Measurements from ENCODE around the gene TBC1D2B.
A peak's percentile ranks its signal among the peaks of the same experiment; 100 is the strongest.

TBC1D2B gene

DNA sequence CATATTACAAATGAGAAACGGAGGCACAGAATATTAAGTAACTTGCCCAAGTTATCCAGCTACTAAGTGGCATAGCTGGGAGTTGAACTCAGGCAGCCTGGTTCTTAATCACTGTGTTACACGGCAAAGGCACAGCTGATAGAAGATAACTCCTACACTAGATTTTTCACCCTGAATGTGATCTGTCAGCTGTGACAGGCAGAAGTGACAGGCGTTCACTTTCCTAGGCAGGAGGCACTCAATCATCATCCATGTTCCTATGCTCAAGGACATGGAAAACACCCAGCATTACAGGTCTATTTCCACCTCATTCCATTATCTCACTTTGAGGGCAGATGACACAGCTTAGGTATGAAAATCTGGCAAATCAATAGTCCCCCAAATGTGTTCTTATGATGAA, 35.6 kb downstream of the TBC1D2B start:
- no peak overlapping the region for H2BK120ac ChIP-seq (ENCODE audit: low read depth, low read length)
- H2AK5ac ChIP-seq (ENCODE audit: low read depth, low read length) = no peak overlapping the region
- H3K14ac ChIP-seq (ENCODE audit: low read length) = no peak overlapping the region
- WGBS, 2 donors (ENCODE audit: extremely low coverage in 2 of 2, insufficient read length in 2 of 2, insufficient replicate concordance in 1 of 2) = no CpG with 5 or more reads among the region's 3 CpGs
- no peak overlapping the region for H3K27ac ChIP-seq (replicated peaks; ENCODE audit: low read length)
- no peaks in the 10 kb centered on the region for H3K79me1 ChIP-seq (ENCODE audit: low read depth, low read length)
- H3K27me3 ChIP-seq (ENCODE audit: control insufficient read depth in 3 of 3, insufficient read depth in 3 of 3, low read depth in 1 of 3, low read length in 3 of 3) = peaks cover 0 to 3% (median 0%) of the 10 kb centered on the region in 3 experiments
- no peak overlapping the region for H3K4me2 ChIP-seq (ENCODE audit: insufficient read depth, low read length, poor library complexity, severe bottlenecking)
- no peak overlapping the region for H2BK5ac ChIP-seq (ENCODE audit: low read length)
- H3K23ac ChIP-seq (ENCODE audit: low read depth, low read length, poor library complexity) = no peak overlapping the region
- peaks cover 2 to 6% of the 10 kb centered on the region in 2 donors for H3K36me3 ChIP-seq (replicated peaks in 1 of 2; ENCODE audit: control insufficient read depth in 2 of 2, insufficient read depth in 2 of 2, low read length in 2 of 2)
- H2AFZ ChIP-seq (ENCODE audit: low read length) = no peak overlapping the region
- no peak overlapping the region for H4K91ac ChIP-seq (ENCODE audit: low read depth, low read length, poor library complexity)
- no peaks in the 10 kb centered on the region for H3K4me1 ChIP-seq (ENCODE audit: control insufficient read depth in 2 of 2, insufficient read depth in 1 of 2, low read depth in 1 of 2, low read length in 2 of 2)
- H3K9me3 ChIP-seq (replicated peaks in 1 of 2; ENCODE audit: control insufficient read depth in 2 of 2, insufficient read depth in 1 of 2, low read depth in 1 of 2, low read length in 2 of 2) = peaks cover 0 to 1% of the 10 kb centered on the region in 2 donors
- no peak overlapping the region for H2BK12ac ChIP-seq (ENCODE audit: low read length)
- no peak overlapping the region for H2BK15ac ChIP-seq (ENCODE audit: low read length)
- no peak overlapping the region for H3K4me3 ChIP-seq (ENCODE audit: low read length in 2 of 2)
- H4K8ac ChIP-seq (ENCODE audit: low read depth, low read length) = no peak overlapping the region
- DNase-seq (ENCODE audit: low spot score) = no peak
- H3K18ac ChIP-seq (ENCODE audit: low read length) = no peak overlapping the region
- H3K4ac ChIP-seq (ENCODE audit: low read length) = no peak overlapping the region
- H3K9ac ChIP-seq (ENCODE audit: low read depth, low read length, poor library complexity) = no peak overlapping the region

DNA sequence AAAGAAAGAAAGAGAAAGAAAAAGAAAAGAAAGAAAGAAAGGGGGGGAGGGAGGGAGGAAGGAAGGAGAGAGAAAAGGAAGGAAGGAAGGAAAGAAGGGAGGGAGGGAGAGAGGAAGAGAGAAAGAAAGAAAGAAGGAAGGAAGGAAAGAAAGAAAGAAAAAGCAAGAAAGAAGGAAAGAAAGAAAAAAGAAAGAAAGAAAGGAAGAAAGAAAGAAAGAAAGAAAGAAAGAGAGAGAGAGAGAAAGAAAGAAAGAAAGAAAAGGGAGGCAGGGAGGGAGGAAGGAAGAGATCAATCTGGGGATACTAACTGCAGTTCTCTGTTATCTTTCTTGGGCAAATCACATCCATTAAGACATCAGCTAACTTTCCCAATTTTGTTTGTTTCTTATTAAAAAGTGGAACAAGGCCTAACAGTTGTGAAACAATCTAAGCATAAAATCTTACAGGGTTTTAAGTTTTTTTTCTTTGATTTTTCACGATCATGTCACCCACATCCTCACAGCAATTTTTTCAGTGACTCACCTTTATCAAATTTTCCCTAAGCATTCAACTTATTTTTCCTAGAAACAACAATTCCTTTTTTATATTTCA, 36.8 kb downstream of the TBC1D2B start:
- H2AK5ac ChIP-seq (ENCODE audit: low read depth, low read length) = no peak overlapping the region
- no peak overlapping the region for H2BK5ac ChIP-seq (ENCODE audit: low read length)
- H3K14ac ChIP-seq (ENCODE audit: low read length) = no peak overlapping the region
- H2BK15ac ChIP-seq (ENCODE audit: low read length) = no peak overlapping the region
- H3K23ac ChIP-seq (ENCODE audit: low read depth, low read length, poor library complexity) = no peak overlapping the region
- no peak overlapping the region for H3K4me2 ChIP-seq (ENCODE audit: insufficient read depth, low read length, poor library complexity, severe bottlenecking)
- H3K36me3 ChIP-seq (replicated peaks in 1 of 2; ENCODE audit: control insufficient read depth in 2 of 2, insufficient read depth in 2 of 2, low read length in 2 of 2) = peaks cover 2 to 6% of the 10 kb centered on the region in 2 donors
- peaks cover 0 to 1% of the 10 kb centered on the region in 2 donors for H3K9me3 ChIP-seq (replicated peaks in 1 of 2; ENCODE audit: control insufficient read depth in 2 of 2, insufficient read depth in 1 of 2, low read depth in 1 of 2, low read length in 2 of 2)
- H3K4ac ChIP-seq (ENCODE audit: low read length) = no peak overlapping the region
- H2BK12ac ChIP-seq (ENCODE audit: low read length) = no peak overlapping the region
- no peak overlapping the region for H3K27ac ChIP-seq (replicated peaks; ENCODE audit: low read length)
- H4K8ac ChIP-seq (ENCODE audit: low read depth, low read length) = no peak overlapping the region
- peaks cover 2 to 5% of the 10 kb centered on the region in 2 donors for H3K4me1 ChIP-seq (ENCODE audit: control insufficient read depth in 2 of 2, insufficient read depth in 1 of 2, low read depth in 1 of 2, low read length in 2 of 2)
- H3K27me3 ChIP-seq (ENCODE audit: control insufficient read depth in 3 of 3, insufficient read depth in 3 of 3, low read depth in 1 of 3, low read length in 3 of 3) = peaks cover 0 to 3% (median 0%) of the 10 kb centered on the region in 3 experiments
- H3K9ac ChIP-seq (ENCODE audit: low read depth, low read length, poor library complexity) = no peak overlapping the region
- no CpG with 5 or more reads among the region's 1 CpG for WGBS, 2 donors (ENCODE audit: extremely low coverage in 2 of 2, insufficient read length in 2 of 2, insufficient replicate concordance in 1 of 2)
- no peak overlapping the region for H2AFZ ChIP-seq (ENCODE audit: low read length)
- DNase-seq (ENCODE audit: low spot score) = no peak
- no peaks in the 10 kb centered on the region for H3K79me1 ChIP-seq (ENCODE audit: low read depth, low read length)
- no peak overlapping the region for H3K4me3 ChIP-seq (ENCODE audit: low read length in 2 of 2)
- H4K91ac ChIP-seq (ENCODE audit: low read depth, low read length, poor library complexity) = no peak overlapping the region
- no peak overlapping the region for H3K18ac ChIP-seq (ENCODE audit: low read length)
- no peak overlapping the region for H2BK120ac ChIP-seq (ENCODE audit: low read depth, low read length)

DNA sequence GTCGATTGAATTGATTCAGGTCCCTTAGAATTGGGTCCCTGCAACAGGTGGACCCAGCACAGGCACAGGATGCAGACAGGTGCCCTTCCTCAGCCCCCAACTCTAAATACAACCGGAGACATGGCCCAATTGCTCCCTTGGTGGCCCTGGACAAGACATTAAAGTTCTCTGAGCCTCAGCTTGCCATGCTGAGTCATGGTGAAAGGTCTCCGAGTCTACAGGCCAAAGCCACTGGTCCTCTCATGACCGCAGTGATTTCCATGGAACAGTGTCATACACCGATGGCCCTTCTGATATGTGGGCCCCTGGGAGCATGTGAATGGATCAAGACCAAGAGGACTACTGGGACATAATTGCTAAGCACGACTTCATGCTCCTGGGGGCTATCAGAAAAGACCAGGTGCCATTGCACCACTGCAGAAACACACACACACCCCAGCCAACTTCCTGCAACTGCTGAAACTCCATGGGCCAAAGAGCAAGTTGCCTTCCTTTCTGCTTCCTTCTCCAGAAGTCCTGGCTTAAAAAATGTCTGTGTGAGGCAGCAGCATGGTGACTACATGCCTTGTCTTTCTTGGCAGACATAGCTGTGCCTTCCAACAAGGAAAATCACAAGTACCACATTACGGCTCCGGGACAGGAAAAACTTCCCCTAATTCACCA, 38.8 kb downstream of the TBC1D2B start:
- Histone ChIP-seq H3K14ac (ENCODE audit: low read length) (no peak overlapping the region), H2BK120ac (ENCODE audit: low read depth, low read length) (no peak overlapping the region), H2AFZ (ENCODE audit: low read length) (no peak overlapping the region), H4K91ac (ENCODE audit: low read depth, low read length, poor library complexity) (no peak overlapping the region), H3K36me3 (replicated peaks in 1 of 2; ENCODE audit: control insufficient read depth in 2 of 2, insufficient read depth in 2 of 2, low read length in 2 of 2) (peaks cover 0 to 2% of the 10 kb centered on the region in 2 donors), H3K23ac (ENCODE audit: low read depth, low read length, poor library complexity) (peak overlapping the region; percentile 29), H3K27ac (replicated peaks; ENCODE audit: low read length) (no peak overlapping the region), H4K8ac (ENCODE audit: low read depth, low read length) (no peak overlapping the region), H2AK5ac (ENCODE audit: low read depth, low read length) (no peak overlapping the region), H3K27me3 (ENCODE audit: control insufficient read depth in 3 of 3, insufficient read depth in 3 of 3, low read depth in 1 of 3, low read length in 3 of 3) (peaks cover 0 to 3% (median 0%) of the 10 kb centered on the region in 3 experiments), H3K79me1 (ENCODE audit: low read depth, low read length) (no peaks in the 10 kb centered on the region), H2BK5ac (ENCODE audit: low read length) (no peak overlapping the region), H3K4me1 (ENCODE audit: control insufficient read depth in 2 of 2, insufficient read depth in 1 of 2, low read depth in 1 of 2, low read length in 2 of 2) (peaks cover 9 to 12% of the 10 kb centered on the region in 2 donors), H3K9ac (ENCODE audit: low read depth, low read length, poor library complexity) (no peak overlapping the region), H3K9me3 (replicated peaks in 1 of 2; ENCODE audit: control insufficient read depth in 2 of 2, insufficient read depth in 1 of 2, low read depth in 1 of 2, low read length in 2 of 2) (peaks cover 0 to 1% of the 10 kb centered on the region in 2 donors), H3K18ac (ENCODE audit: low read length) (no peak overlapping the region), H2BK12ac (ENCODE audit: low read length) (no peak overlapping the region), H3K4me2 (ENCODE audit: insufficient read depth, low read length, poor library complexity, severe bottlenecking) (no peak overlapping the region), H2BK15ac (ENCODE audit: low read length) (no peak overlapping the region), H3K4me3 (ENCODE audit: low read length in 2 of 2) (no peak overlapping the region), H3K4ac (ENCODE audit: low read length) (no peak overlapping the region)
- DNase-seq (ENCODE audit: low spot score) = no peak
- WGBS, 2 donors (ENCODE audit: extremely low coverage in 2 of 2, insufficient read length in 2 of 2, insufficient replicate concordance in 1 of 2) = no CpG with 5 or more reads among the region's 8 CpGs

DNA sequence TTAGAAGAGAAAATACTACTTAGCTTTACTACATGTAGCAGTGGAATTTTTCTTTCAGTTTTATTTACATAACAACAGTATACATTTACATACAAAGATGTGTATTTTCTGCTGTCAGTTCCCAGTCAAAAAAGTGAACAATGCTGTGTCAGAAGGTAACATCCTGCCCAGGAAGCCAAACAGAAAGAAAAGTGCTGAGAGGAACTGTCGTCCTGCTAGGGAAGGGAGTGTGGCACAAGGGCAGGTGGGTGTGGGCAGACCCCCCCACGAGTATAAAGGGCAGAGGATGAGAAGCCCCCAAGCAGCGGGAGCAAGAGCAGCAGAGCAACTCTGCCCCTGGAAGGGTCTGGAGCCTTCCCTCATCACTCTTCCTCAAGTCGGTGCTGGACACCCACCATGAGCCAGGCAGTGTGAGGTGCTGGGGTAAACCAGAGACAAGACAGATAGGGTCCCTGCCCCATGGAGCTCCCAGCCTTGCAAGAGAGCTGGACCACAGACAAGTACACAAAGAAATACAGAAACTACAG, 39.7 kb downstream of the TBC1D2B start:
- H3K23ac ChIP-seq (ENCODE audit: low read depth, low read length, poor library complexity) = no peak overlapping the region
- H3K36me3 ChIP-seq (replicated peaks in 1 of 2; ENCODE audit: control insufficient read depth in 2 of 2, insufficient read depth in 2 of 2, low read length in 2 of 2) = peaks cover 0 to 2% of the 10 kb centered on the region in 2 donors
- DNase-seq (ENCODE audit: low spot score) = no peak
- peaks cover 9 to 12% of the 10 kb centered on the region in 2 donors for H3K4me1 ChIP-seq (ENCODE audit: control insufficient read depth in 2 of 2, insufficient read depth in 1 of 2, low read depth in 1 of 2, low read length in 2 of 2)
- no peak overlapping the region for H3K4me2 ChIP-seq (ENCODE audit: insufficient read depth, low read length, poor library complexity, severe bottlenecking)
- H3K4ac ChIP-seq (ENCODE audit: low read length) = no peak overlapping the region
- no peak overlapping the region for H3K14ac ChIP-seq (ENCODE audit: low read length)
- H3K27me3 ChIP-seq (ENCODE audit: control insufficient read depth in 3 of 3, insufficient read depth in 3 of 3, low read depth in 1 of 3, low read length in 3 of 3) = peaks cover 0 to 3% (median 0%) of the 10 kb centered on the region in 3 experiments
- H2AFZ ChIP-seq (ENCODE audit: low read length) = no peak overlapping the region
- no peak overlapping the region for H3K27ac ChIP-seq (replicated peaks; ENCODE audit: low read length)
- no peak overlapping the region for H3K4me3 ChIP-seq (ENCODE audit: low read length in 2 of 2)
- H2BK120ac ChIP-seq (ENCODE audit: low read depth, low read length) = no peak overlapping the region
- no peak overlapping the region for H4K91ac ChIP-seq (ENCODE audit: low read depth, low read length, poor library complexity)
- no peak overlapping the region for H2BK12ac ChIP-seq (ENCODE audit: low read length)
- peaks cover 0 to 1% of the 10 kb centered on the region in 2 donors for H3K9me3 ChIP-seq (replicated peaks in 1 of 2; ENCODE audit: control insufficient read depth in 2 of 2, insufficient read depth in 1 of 2, low read depth in 1 of 2, low read length in 2 of 2)
- H3K9ac ChIP-seq (ENCODE audit: low read depth, low read length, poor library complexity) = no peak overlapping the region
- no peaks in the 10 kb centered on the region for H3K79me1 ChIP-seq (ENCODE audit: low read depth, low read length)
- no peak overlapping the region for H3K18ac ChIP-seq (ENCODE audit: low read length)
- no peak overlapping the region for H4K8ac ChIP-seq (ENCODE audit: low read depth, low read length)
- H2BK5ac ChIP-seq (ENCODE audit: low read length) = no peak overlapping the region
- H2BK15ac ChIP-seq (ENCODE audit: low read length) = no peak overlapping the region
- no CpG with 5 or more reads among the region's 4 CpGs for WGBS, 2 donors (ENCODE audit: extremely low coverage in 2 of 2, insufficient read length in 2 of 2, insufficient replicate concordance in 1 of 2)
- no peak overlapping the region for H2AK5ac ChIP-seq (ENCODE audit: low read depth, low read length)
